Measurements from ENCODE around the gene UBE2Z. TPM values are rescaled to one million over a fixed set of nuclear protein-coding genes. Genes with fewer than 3 reads are reported as not detected.

The UBE2Z gene
- total RNA-seq, 2 experiments from 2014 or later: 61.8 to 62.4 TPM

DNA sequence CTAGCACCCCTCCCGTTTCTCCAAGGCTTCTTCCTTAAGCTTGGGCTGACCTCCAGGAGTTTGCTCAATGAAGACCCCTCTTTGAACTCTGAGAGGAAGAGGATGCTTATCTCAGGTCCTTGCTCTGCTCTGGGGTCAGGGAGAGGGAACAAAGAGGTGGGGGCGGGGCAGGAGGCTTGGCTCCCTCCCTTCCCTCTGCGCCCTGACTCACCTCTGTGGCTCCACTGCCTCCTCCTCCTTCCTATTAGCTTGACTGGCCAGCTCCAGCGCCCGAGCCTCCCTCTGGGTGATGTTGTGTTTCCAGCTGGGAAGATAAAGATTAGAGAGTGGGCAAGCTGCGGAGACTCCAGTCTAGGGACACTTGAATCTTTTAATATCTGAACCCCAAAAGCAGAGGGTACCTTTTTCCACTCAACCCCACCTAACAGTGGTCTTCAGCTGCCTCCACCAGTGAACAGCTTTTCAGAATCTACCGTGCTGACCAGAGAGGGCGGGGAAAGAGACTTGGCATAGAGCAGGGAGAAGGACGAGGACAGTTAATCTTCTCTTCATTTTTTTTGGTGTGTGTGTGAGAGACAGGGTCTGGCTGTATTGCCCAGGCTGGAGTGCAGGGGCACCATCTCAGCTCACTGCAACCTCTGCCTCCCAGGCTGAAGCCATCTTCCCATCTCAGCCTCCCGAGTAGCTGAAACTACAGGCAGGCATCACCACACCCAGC, 53.5 kb downstream of the UBE2Z start:
- Mint-ChIP-seq H3K27ac (no peak overlapping the region), H3K27me3 (ENCODE audit: low read depth) (peaks cover 23% of the 10 kb centered on the region), H3K36me3 (ENCODE audit: low read depth) (no peaks in the 10 kb centered on the region), H3K4me1 (ENCODE audit: low read depth) (peaks cover 2% of the 10 kb centered on the region), H3K9me3 (ENCODE audit: insufficient read depth) (no peaks in the 10 kb centered on the region), H3K4me3 (no peak overlapping the region)
- DNase-seq (no peak), ATAC-seq (no peak)
- ChIA-PET CTCF (interaction anchor here (1.6 to 1.9 kb wide), 2 partner anchors 71 kb away, joined by 5 to 7 read pairs; no protein-coding TSS in a partner anchor), POLR2A (no interaction called here)

DNA sequence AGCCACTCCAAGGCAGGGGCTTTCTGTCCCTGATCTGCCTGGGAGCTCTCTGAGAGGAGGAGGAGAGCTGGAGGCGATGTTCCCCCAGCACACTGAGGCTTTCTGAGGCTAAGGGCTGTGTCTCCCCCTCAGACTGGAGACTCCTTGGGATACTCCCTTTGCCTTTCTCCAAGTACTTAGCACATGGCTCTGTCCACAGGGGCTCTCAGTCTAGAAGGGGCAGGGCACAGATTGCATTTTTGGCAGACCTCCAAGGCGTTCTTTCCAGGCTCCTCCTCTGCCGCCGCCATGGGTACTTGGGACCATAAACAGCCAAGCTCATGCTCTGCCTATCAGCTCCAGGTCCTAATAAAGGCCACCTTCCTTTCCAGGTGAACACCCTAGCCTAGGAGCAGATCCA, 62.0 kb downstream of the UBE2Z start:
- DNase-seq (no peak), ATAC-seq (no peak)
- Mint-ChIP-seq H3K4me3 (no peak overlapping the region), H3K27me3 (ENCODE audit: low read depth) (peaks cover 16% of the 10 kb centered on the region), H3K4me1 (ENCODE audit: low read depth) (no peaks in the 10 kb centered on the region), H3K27ac (no peak overlapping the region), H3K9me3 (ENCODE audit: insufficient read depth) (no peaks in the 10 kb centered on the region), H3K36me3 (ENCODE audit: low read depth) (no peaks in the 10 kb centered on the region)
- POLR2A ChIA-PET: no interaction called here
- CTCF ChIA-PET: interaction anchor here (2.2 kb wide), 1 partner anchor 62 kb away, joined by 6 read pairs; no protein-coding TSS in a partner anchor

DNA sequence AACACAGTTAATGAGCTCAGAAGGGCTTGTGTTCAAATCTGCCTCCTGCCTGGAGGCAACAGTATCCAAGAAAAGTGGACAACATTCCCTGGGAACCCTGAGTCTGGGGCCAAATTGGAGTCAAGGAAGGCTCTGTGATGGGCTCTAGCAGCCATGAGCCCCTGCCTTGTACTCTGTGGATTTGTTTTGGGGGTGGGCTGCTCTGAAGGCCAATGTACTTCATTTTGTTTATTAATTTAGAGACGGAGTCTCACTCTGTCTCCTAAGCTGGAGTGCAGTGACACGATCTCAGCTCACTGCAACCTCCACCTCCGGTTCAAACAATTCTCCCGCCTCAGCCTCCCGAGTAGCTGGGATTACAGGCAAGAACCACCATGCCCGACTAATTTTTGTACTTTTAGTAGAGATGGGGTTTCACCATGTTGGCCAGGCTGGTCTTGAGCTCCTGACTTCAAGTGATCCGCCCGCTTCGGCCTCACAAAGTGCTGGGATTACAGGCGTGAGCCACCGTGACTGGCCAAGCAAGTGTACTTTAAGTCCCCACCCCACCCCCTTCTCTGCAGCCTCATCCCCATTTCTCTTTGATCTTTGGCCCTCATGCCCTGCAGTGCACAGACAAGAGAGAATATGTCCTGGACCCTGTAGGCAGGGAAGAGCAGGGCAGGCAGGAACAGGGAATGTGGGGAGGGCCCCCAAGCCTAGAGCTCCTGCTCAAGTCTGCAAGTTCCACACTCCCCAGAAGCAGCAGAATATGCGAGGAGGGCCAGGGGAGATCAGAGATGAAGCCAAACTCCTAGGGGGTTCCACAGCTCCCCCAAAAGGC, 62.9 kb downstream of the UBE2Z start:
- POLR2A ChIA-PET: interaction anchor here (0.6 kb wide), 1 partner anchor 69 kb away, joined by 3 read pairs; no protein-coding TSS in a partner anchor
- Mint-ChIP-seq H3K27me3 (ENCODE audit: low read depth) (peaks cover 14% of the 10 kb centered on the region), H3K27ac (no peak overlapping the region)

DNA sequence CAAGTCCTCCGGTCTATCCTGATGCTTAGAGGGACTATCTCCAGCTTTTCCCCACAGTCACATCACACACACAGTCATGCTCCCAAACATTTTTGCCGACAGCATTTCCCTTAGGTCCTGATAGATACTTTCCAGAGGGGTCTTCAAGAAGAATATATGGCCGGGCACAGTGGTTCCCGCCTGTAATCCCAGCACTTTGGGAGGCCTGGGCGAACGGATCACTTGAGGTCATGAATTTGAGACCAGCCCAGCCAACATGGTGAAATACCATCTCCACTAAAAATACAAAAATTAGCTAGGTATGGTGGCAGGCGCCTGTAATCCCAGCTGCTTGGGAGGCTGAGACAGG, 64.5 kb downstream of the UBE2Z start:
- ChIA-PET CTCF (interaction anchor here (2.2 kb wide), 1 partner anchor 294 kb away, joined by 8 read pairs; no protein-coding TSS in a partner anchor), POLR2A (interaction anchor here (1.3 kb wide), 1 partner anchor 28 kb away, joined by 4 read pairs; the partner anchor contains the start of gene SNF8)
- Mint-ChIP-seq H3K36me3 (ENCODE audit: low read depth) (no peaks in the 10 kb centered on the region), H3K27me3 (ENCODE audit: low read depth) (peaks cover 14% of the 10 kb centered on the region), H3K9me3 (ENCODE audit: insufficient read depth) (no peaks in the 10 kb centered on the region), H3K4me1 (ENCODE audit: low read depth) (no peaks in the 10 kb centered on the region), H3K27ac (no peak overlapping the region), H3K4me3 (no peak overlapping the region)
- ATAC-seq: no peak
- no peak for DNase-seq

More for the DNA sequence above, 62.9 kb downstream of the UBE2Z start:
- H3K36me3 Mint-ChIP-seq (ENCODE audit: low read depth): no peaks in the 10 kb centered on the region
- CTCF ChIA-PET: interaction anchor here (2.2 kb wide), 1 partner anchor 61 kb away, joined by 6 read pairs; no protein-coding TSS in a partner anchor
- no peaks in the 10 kb centered on the region for H3K4me1 Mint-ChIP-seq (ENCODE audit: low read depth)
- H3K4me3 Mint-ChIP-seq: no peak overlapping the region
- ATAC-seq (no peak), DNase-seq (no peak)
- H3K9me3 Mint-ChIP-seq (ENCODE audit: insufficient read depth): no peaks in the 10 kb centered on the region

DNA sequence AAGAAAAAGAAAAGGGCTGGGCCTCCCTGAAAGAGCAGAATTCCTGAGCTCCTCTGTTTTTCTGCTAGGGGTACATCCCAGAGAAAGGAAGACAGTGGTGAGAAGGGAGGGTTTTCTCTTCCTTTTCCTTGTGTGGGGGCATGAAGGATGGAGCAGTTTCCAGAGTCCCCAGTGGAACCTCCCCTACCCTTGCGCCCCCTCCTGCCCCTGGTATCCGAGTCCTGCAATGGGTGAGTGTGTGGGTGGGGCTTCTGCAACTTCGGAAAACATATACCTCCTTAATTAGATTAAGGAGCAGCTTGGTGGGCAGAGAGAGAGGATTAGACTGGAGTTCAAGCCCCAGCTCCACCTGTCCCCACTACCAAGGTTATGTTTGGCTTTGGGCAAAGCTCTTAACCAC, 65.6 kb downstream of the UBE2Z start:
- ATAC-seq: no peak
- ChIA-PET POLR2A (interaction anchor here (1.3 kb wide), 1 partner anchor 29 kb away, joined by 4 read pairs; the partner anchor contains the start of gene SNF8), CTCF (interaction anchor here (1.4 to 2.2 kb wide), 2 partner anchors 59 to 295 kb away, joined by 7 to 8 read pairs; no protein-coding TSS in a partner anchor)
- Mint-ChIP-seq H3K27me3 (ENCODE audit: low read depth) (peaks cover 14% of the 10 kb centered on the region), H3K4me1 (ENCODE audit: low read depth) (no peaks in the 10 kb centered on the region), H3K4me3 (no peak overlapping the region), H3K9me3 (ENCODE audit: insufficient read depth) (no peaks in the 10 kb centered on the region), H3K36me3 (ENCODE audit: low read depth) (no peaks in the 10 kb centered on the region), H3K27ac (no peak overlapping the region)
- DNase-seq: no peak

Other genes with a start within 250 kb of the UBE2Z start
- not detected for gene PRAC1, start 185.9 kb upstream of the UBE2Z start, total RNA-seq
- not detected for gene PRAC2, start 185.2 kb upstream of the UBE2Z start, total RNA-seq
- gene HOXB13, start 179.7 kb upstream of the UBE2Z start, total RNA-seq: not detected
- gene TTLL6, start 91.2 kb upstream of the UBE2Z start, total RNA-seq: not detected
- 100 to 1,000 TPM; 152 to 167 TPM for gene CALCOCO2, start 77.4 kb upstream of the UBE2Z start, total RNA-seq
- 100 to 1,000 TPM in 1 of 2 experiments, 10 to 100 TPM in 1; 96.7 to 100 TPM for gene ATP5MC1, start 15.6 kb upstream of the UBE2Z start, total RNA-seq
- 100 to 1,000 TPM; 124 to 125 TPM for gene SNF8, start 36.4 kb downstream of the UBE2Z start, total RNA-seq
- not detected for gene GIP, start 60.2 kb downstream of the UBE2Z start, total RNA-seq
- gene IGF2BP1, start 89.0 kb downstream of the UBE2Z start, total RNA-seq: not detected
- gene B4GALNT2, start 224.4 kb downstream of the UBE2Z start, total RNA-seq: not detected